ENCODE data around the gene OGFOD1. TPM values are rescaled to one million over a fixed set of nuclear protein-coding genes. Genes with fewer than 3 reads are reported as not detected.
A peak's percentile ranks its signal among the peaks of the same experiment; 100 is the strongest.

OGFOD1 gene
- total and polyA plus RNA-seq, 2 of the 13 experiments (the other 11 are each of a cell fraction or from before 2014, with no cell fraction given) = 35.2 to 81.3 TPM

GRCh38 chr16:56519459-56520250 lies 68.3 kb downstream of the OGFOD1 start, which contains the start of gene BBS2 (continued):
- TF ChIP-seq RXRB (CRISPR knock-in tag; IDR thresholded peaks at IDR 0.05; ENCODE audit: borderline replicate concordance) (peak; percentile 42; the same call in 1 of the 2 replicates), ZNF468 (CRISPR knock-in tag; IDR thresholded peaks at IDR 0.05) (no peak), DNMT3B (CRISPR knock-in tag; conservative IDR thresholded peaks at IDR 0.05) (0 out of 2 replicates have a peak, but pooled peaks have one; percentile 20), KDM4B (CRISPR knock-in tag; IDR thresholded peaks at IDR 0.05) (0 out of 2 replicates have a peak, but pooled peaks have one; percentile 50), NR1H2 (CRISPR knock-in tag; IDR thresholded peaks at IDR 0.05; ENCODE audit: borderline replicate concordance, low read depth) (no peak), MXI1 (IDR thresholded peaks at IDR 0.05; ENCODE audit: borderline replicate concordance, low read depth, low read length) (peak; percentile 26; the same call in 1 of the 3 replicates), RNF2 (conservative IDR thresholded peaks at IDR 0.05; ENCODE audit: low read depth) (peak; percentile 75; the same call in 1 of the 2 replicates), POLR2G (IDR thresholded peaks at IDR 0.05; ENCODE audit: low read depth, low read length) (peak; percentile 97), AGO1 (IDR thresholded peaks at IDR 0.05; ENCODE audit: low read depth, low read length, poor library complexity, severe bottlenecking) (no peak), ZNF263 (CRISPR knock-in tag; IDR thresholded peaks at IDR 0.05) (peak; percentile 72), ZNF557 (CRISPR knock-in tag; IDR thresholded peaks at IDR 0.05) (no peak), ZFP1 (CRISPR knock-in tag; IDR thresholded peaks at IDR 0.05) (no peak), ZNF616 (CRISPR knock-in tag; IDR thresholded peaks at IDR 0.05; ENCODE audit: low read depth) (no peak), NFE2 (CRISPR knock-in tag; IDR thresholded peaks at IDR 0.05) (no peak), NR2F1 (CRISPR knock-in tag; IDR thresholded peaks at IDR 0.05) (no peak), UBTF (CRISPR knock-in tag; IDR thresholded peaks at IDR 0.05) (peak; percentile 92), ZSCAN29 (CRISPR knock-in tag; conservative IDR thresholded peaks at IDR 0.05) (0 out of 2 replicates have a peak, but pooled peaks have one; percentile 27), ZSCAN9 (CRISPR knock-in tag; IDR thresholded peaks at IDR 0.05; ENCODE audit: borderline replicate concordance) (0 out of 2 replicates have a peak, but pooled peaks have one; percentile 23), MNT (IDR thresholded peaks at IDR 0.05) (no peak), HHEX (CRISPR knock-in tag; IDR thresholded peaks at IDR 0.05) (no peak), ZFP36L1 (CRISPR knock-in tag; IDR thresholded peaks at IDR 0.05) (no peak), ZNF543 (CRISPR knock-in tag; IDR thresholded peaks at IDR 0.05) (peak; percentile 82), MTF2 (CRISPR knock-in tag; IDR thresholded peaks at IDR 0.05; ENCODE audit: borderline replicate concordance) (no peak; the same call in 1 of the 2 replicates), SKIL (CRISPR knock-in tag; IDR thresholded peaks at IDR 0.05; ENCODE audit: borderline replicate concordance) (no peak), ZFYVE20 (CRISPR knock-in tag; IDR thresholded peaks at IDR 0.05; ENCODE audit: borderline replicate concordance, low read depth) (no peak)

All from HepG2 (cell line).